ENCODE data around the gene SLC10A7. TPM values are rescaled to one million over a fixed set of nuclear protein-coding genes. Genes with fewer than 3 reads are reported as not detected.

The SLC10A7 gene
- total and polyA plus RNA-seq, 2 of the 13 experiments (the other 11 are each of a cell fraction or from before 2014, with no cell fraction given) = 18.5 to 18.8 TPM

DNA sequence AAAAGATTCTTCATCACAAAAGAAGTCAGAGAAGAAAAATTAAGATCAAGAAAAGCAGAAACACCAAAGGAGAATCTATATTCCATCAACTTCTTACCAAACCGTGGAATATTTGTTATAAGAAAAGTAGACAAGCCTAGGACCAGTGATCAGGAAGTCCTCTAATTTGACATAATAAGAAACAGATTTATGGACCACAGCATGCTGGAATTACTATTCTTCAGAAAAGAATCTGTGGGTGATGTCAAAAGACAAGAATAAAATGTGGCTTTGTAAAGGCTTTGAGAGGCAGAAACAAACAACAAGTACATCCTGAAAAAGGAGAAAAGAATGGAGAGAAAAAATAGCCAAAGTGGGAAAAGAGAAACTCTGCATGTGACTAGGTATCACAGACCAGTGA is 123.3 kb downstream of the SLC10A7 start:
- no peak for FAIRE-seq
- 93% methylated on average over 1 of the region's 1 CpG for WGBS (ENCODE audit: low lambda C conversion rate)
- no peak for ATAC-seq
- Histone ChIP-seq H3K4me1 (ENCODE audit: insufficient read depth, low read length) (no peaks in the 10 kb centered on the region), H4K20me1 (ENCODE audit: insufficient read depth, low read length) (no peaks in the 10 kb centered on the region), H3K27me3 (ENCODE audit: control insufficient read depth in 1 of 2, insufficient read depth in 2 of 2, low read length in 2 of 2) (no peaks in the 10 kb centered on the region), H3K36me3 (replicated peaks in 1 of 2; ENCODE audit: control insufficient read depth in 1 of 2, insufficient read depth in 2 of 2, low read length in 2 of 2) (no peaks in the 10 kb centered on the region), H3K9me3 (ENCODE audit: low read length) (no peaks in the 10 kb centered on the region), H3K4me3 (replicated peaks in 1 of 3; ENCODE audit: insufficient read depth in 1 of 3, low read depth in 2 of 3, low read length in 3 of 3) (no peak overlapping the region), H3K79me2 (ENCODE audit: insufficient read depth, low read length) (no peaks in the 10 kb centered on the region), H3K27ac (ENCODE audit: extremely low read length, insufficient read depth, low read length) (no peak overlapping the region), H3K4me2 (ENCODE audit: low read depth, low read length) (no peak overlapping the region), H2AFZ (ENCODE audit: low read length) (no peak overlapping the region), H3K9ac (ENCODE audit: insufficient read depth, low read depth, low read length) (no peak overlapping the region)
- DNase-seq (ENCODE audit: low spot score) = no peak
- ChIA-PET POLR2A (no interaction called here), CTCF (ENCODE audit: low intra/inter-chr PET ratio, low total read pairs) (no interaction called here)
- intact Hi-C loops (cut with micrococcal nuclease; ENCODE audit: unreplicated experiment) (no loop called here), in situ Hi-C loops (cut with HindIII; ENCODE audit: extremely low pct_ligation_motif_present, low pct_unique_long_range_greater_than_20kb) (no loop called here)
- no TSS peak for BruUV-seq (replicated peaks)
- TF ChIP-seq ZNF12 (CRISPR knock-in tag; IDR thresholded peaks at IDR 0.05) (no peak), ZKSCAN1 (IDR thresholded peaks at IDR 0.05; ENCODE audit: low read length) (no peak), ZZZ3 (CRISPR knock-in tag; IDR thresholded peaks at IDR 0.05; ENCODE audit: borderline replicate concordance) (no peak), EP300 (IDR thresholded peaks at IDR 0.05; ENCODE audit: low read depth in 2 of 2, low read length in 2 of 2) (no peak), EP300 (CRISPR knock-in tag; IDR thresholded peaks at IDR 0.05; ENCODE audit: borderline replicate concordance) (no peak), ZNF775 (CRISPR knock-in tag; IDR thresholded peaks at IDR 0.05; ENCODE audit: borderline replicate concordance) (no peak), ZNF629 (CRISPR knock-in tag; conservative IDR thresholded peaks at IDR 0.05) (no peak), GLI4 (CRISPR knock-in tag; IDR thresholded peaks at IDR 0.05; ENCODE audit: borderline replicate concordance) (no peak), GATA4 (IDR thresholded peaks at IDR 0.05; ENCODE audit: borderline replicate concordance, low read depth) (no peak), TBL1XR1 (IDR thresholded peaks at IDR 0.05; ENCODE audit: borderline replicate concordance, low read length, partially characterized antibody) (no peak), TRIM24 (CRISPR knock-in tag; IDR thresholded peaks at IDR 0.05) (no peak), RORA (CRISPR knock-in tag; IDR thresholded peaks at IDR 0.05) (no peak)
- TF ChIP-seq, protein P1, sequence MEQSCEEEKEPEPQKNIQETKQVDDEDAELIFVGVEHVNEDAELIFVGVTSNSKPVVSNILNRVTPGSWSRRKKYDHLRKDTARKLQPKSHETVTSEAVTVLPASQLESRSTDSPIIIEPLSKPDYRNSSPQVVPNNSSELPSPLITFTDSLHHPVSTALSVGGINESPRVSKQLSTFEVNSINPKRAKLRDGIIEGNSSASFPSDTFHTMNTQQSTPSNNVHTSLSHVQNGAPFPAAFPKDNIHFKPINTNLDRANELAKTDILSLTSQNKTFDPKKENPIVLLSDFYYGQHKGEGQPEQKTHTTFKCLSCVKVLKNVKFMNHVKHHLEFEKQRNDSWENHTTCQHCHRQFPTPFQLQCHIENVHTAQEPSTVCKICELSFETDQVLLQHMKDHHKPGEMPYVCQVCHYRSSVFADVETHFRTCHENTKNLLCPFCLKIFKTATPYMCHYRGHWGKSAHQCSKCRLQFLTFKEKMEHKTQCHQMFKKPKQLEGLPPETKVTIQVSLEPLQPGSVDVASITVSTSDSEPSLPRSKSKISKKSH (CRISPR knock-in tag; IDR thresholded peaks at IDR 0.05; ENCODE audit: borderline replicate concordance) = no peak
- TF ChIP-seq, protein P2, sequence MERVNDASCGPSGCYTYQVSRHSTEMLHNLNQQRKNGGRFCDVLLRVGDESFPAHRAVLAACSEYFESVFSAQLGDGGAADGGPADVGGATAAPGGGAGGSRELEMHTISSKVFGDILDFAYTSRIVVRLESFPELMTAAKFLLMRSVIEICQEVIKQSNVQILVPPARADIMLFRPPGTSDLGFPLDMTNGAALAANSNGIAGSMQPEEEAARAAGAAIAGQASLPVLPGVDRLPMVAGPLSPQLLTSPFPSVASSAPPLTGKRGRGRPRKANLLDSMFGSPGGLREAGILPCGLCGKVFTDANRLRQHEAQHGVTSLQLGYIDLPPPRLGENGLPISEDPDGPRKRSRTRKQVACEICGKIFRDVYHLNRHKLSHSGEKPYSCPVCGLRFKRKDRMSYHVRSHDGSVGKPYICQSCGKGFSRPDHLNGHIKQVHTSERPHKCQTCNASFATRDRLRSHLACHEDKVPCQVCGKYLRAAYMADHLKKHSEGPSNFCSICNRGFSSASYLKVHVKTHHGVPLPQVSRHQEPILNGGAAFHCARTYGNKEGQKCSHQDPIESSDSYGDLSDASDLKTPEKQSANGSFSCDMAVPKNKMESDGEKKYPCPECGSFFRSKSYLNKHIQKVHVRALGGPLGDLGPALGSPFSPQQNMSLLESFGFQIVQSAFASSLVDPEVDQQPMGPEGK (CRISPR knock-in tag; IDR thresholded peaks at IDR 0.05) = no peak
- TF ChIP-seq, protein P3, sequence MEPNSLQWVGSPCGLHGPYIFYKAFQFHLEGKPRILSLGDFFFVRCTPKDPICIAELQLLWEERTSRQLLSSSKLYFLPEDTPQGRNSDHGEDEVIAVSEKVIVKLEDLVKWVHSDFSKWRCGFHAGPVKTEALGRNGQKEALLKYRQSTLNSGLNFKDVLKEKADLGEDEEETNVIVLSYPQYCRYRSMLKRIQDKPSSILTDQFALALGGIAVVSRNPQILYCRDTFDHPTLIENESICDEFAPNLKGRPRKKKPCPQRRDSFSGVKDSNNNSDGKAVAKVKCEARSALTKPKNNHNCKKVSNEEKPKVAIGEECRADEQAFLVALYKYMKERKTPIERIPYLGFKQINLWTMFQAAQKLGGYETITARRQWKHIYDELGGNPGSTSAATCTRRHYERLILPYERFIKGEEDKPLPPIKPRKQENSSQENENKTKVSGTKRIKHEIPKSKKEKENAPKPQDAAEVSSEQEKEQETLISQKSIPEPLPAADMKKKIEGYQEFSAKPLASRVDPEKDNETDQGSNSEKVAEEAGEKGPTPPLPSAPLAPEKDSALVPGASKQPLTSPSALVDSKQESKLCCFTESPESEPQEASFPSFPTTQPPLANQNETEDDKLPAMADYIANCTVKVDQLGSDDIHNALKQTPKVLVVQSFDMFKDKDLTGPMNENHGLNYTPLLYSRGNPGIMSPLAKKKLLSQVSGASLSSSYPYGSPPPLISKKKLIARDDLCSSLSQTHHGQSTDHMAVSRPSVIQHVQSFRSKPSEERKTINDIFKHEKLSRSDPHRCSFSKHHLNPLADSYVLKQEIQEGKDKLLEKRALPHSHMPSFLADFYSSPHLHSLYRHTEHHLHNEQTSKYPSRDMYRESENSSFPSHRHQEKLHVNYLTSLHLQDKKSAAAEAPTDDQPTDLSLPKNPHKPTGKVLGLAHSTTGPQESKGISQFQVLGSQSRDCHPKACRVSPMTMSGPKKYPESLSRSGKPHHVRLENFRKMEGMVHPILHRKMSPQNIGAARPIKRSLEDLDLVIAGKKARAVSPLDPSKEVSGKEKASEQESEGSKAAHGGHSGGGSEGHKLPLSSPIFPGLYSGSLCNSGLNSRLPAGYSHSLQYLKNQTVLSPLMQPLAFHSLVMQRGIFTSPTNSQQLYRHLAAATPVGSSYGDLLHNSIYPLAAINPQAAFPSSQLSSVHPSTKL (CRISPR knock-in tag; IDR thresholded peaks at IDR 0.05) = no peak
- TF ChIP-seq, protein P4, sequence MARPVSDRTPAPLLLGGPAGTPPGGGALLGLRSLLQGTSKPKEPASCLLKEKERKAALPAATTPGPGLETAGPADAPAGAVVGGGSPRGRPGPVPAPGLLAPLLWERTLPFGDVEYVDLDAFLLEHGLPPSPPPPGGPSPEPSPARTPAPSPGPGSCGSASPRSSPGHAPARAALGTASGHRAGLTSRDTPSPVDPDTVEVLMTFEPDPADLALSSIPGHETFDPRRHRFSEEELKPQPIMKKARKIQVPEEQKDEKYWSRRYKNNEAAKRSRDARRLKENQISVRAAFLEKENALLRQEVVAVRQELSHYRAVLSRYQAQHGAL (CRISPR knock-in tag; IDR thresholded peaks at IDR 0.05; ENCODE audit: not compliant biosample characterization) = no peak
- TF ChIP-seq, protein P5, sequence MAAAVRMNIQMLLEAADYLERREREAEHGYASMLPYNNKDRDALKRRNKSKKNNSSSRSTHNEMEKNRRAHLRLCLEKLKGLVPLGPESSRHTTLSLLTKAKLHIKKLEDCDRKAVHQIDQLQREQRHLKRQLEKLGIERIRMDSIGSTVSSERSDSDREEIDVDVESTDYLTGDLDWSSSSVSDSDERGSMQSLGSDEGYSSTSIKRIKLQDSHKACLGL (CRISPR knock-in tag; IDR thresholded peaks at IDR 0.05) = no peak

Measured in HepG2 (cell line).